ENCODE results near the gene OPN3. TPM values are rescaled to one million over a fixed set of nuclear protein-coding genes. Genes with fewer than 3 reads are reported as not detected.

The OPN3 gene
- total RNA-seq, 1 donor from 2014 or later: 25.6 TPM

DNA sequence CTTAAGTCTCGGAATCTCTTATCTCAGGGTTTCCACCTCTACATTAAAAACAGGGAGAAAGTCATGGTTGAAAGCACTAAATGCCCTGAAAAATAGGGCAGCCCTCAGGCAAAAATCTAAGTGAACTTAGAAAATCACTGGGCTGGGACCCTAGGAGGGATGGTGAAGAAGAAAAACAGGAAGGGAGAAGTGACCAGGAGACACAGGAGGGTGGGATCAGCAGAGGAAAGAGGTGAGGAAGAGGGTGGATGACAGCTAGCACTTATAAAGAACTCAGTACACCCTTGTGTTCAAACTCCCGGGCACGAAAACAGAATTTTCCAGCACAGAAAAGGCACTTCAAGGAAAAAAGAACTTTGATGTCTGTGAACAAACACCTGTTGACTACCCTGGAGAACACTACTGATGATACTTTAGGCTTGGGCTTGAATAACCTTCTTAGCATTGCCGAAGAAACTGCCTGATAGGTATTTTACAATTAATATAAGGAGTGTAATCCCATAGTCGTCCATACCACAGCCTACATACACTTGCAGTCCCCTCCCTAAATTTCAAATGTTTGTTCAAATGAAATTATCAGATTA lies 2.0 kb downstream of the OPN3 start:
- H3K36me3 Mint-ChIP-seq: peaks cover 34% of the 10 kb centered on the region
- peaks cover 29% of the 10 kb centered on the region for H3K9me3 Mint-ChIP-seq
- no peak for TF ChIP-seq CTCF (conservative IDR thresholded peaks at IDR 0.05)
- peak overlapping the region; percentile 83 for H3K27ac Mint-ChIP-seq
- H3K4me1 Mint-ChIP-seq (ENCODE audit: unreplicated experiment): peaks cover 25% of the 10 kb centered on the region
- H3K27me3 Mint-ChIP-seq: no peaks in the 10 kb centered on the region
- H3K4me3 Mint-ChIP-seq: peak overlapping the region; percentile 90
- DNase-seq (ENCODE audit: extremely low spot score, unreplicated experiment): no peak

- peak overlapping the region; percentile 83 for H3K27ac Mint-ChIP-seq
- DNase-seq (ENCODE audit: extremely low spot score, unreplicated experiment): no peak
- H3K4me3 Mint-ChIP-seq: peak overlapping the region; percentile 90
- peaks cover 25% of the 10 kb centered on the region for H3K4me1 Mint-ChIP-seq (ENCODE audit: unreplicated experiment)
- peaks cover 34% of the 10 kb centered on the region for H3K36me3 Mint-ChIP-seq
- no peak for TF ChIP-seq CTCF (conservative IDR thresholded peaks at IDR 0.05)
- peaks cover 28% of the 10 kb centered on the region for H3K9me3 Mint-ChIP-seq
- no peaks in the 10 kb centered on the region for H3K27me3 Mint-ChIP-seq
These were observed 2.6 kb downstream of the OPN3 start for GRCh38 chr1:241637604-241638003.

DNA sequence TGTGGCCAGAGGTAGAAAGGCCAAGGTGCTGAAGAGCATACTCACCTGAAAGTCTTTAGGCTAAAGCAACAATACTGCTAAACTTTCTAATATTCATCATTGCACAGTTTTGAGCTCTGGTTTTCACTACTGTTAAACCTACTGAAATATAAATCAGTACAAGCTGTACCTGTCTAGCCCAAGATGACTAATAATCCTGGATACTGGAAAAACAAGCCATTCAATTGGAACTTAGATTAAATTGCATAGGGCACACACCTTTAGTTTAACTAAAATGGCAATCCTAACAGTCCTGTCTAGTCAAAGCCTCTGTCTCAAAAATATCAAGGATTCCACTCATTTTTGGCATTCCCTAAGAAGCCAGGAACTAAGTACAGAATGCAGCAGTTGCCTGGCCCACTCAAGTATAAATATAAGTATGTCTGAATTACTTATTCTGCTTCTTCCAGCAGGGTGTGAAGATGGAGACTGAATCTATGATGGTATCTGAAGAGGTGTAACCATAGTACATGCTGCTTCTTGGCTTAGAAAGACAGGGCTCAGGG lies 3.1 kb downstream of the OPN3 start:
- Mint-ChIP-seq H3K4me3 (peak overlapping the region; percentile 90), H3K27me3 (no peaks in the 10 kb centered on the region), H3K9me3 (peaks cover 26% of the 10 kb centered on the region), H3K27ac (peak overlapping the region; percentile 48), H3K36me3 (peaks cover 37% of the 10 kb centered on the region), H3K4me1 (ENCODE audit: unreplicated experiment) (peaks cover 27% of the 10 kb centered on the region)
- no peak for DNase-seq (ENCODE audit: extremely low spot score, unreplicated experiment)
- TF ChIP-seq CTCF (conservative IDR thresholded peaks at IDR 0.05): no peak

DNA sequence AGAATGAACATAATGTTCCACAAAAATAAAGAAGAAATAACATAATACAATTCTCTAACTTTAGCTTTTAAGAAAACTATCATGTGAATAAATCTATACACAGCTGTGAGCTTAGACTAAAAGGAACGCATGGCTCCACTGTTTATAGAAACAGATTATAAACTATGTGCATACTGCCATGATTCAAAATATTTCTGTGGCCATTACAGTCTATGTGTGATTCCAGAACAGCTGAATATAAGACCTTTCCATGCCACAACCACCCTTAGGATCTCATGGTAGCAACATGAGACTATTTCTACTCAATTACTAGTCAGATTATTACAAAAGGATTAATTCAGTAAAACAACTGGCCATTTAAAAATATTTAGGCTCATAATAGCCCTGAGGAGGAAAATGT lies 3.9 kb downstream of the OPN3 start:
- H3K27ac Mint-ChIP-seq: no peak overlapping the region
- H3K27me3 Mint-ChIP-seq: no peaks in the 10 kb centered on the region
- peaks cover 40% of the 10 kb centered on the region for H3K36me3 Mint-ChIP-seq
- DNase-seq (ENCODE audit: extremely low spot score, unreplicated experiment): no peak
- peaks cover 29% of the 10 kb centered on the region for H3K4me1 Mint-ChIP-seq (ENCODE audit: unreplicated experiment)
- no peak for TF ChIP-seq CTCF (conservative IDR thresholded peaks at IDR 0.05)
- H3K9me3 Mint-ChIP-seq: peaks cover 20% of the 10 kb centered on the region
- H3K4me3 Mint-ChIP-seq: peak overlapping the region; percentile 32

GRCh38 chr1:241635556-241636152 lies 4.5 kb downstream of the OPN3 start:
- no peak for TF ChIP-seq CTCF (conservative IDR thresholded peaks at IDR 0.05)
- Mint-ChIP-seq H3K27ac (no peak overlapping the region), H3K9me3 (peaks cover 20% of the 10 kb centered on the region), H3K36me3 (peaks cover 40% of the 10 kb centered on the region), H3K4me1 (ENCODE audit: unreplicated experiment) (peaks cover 29% of the 10 kb centered on the region), H3K27me3 (no peaks in the 10 kb centered on the region), H3K4me3 (no peak overlapping the region)
- DNase-seq (ENCODE audit: extremely low spot score, unreplicated experiment): no peak
